Forelimb muscle (tissue), 1 donor: Measurements from ENCODE around the gene C17orf75. TPM values are rescaled to one million over a fixed set of nuclear protein-coding genes. Genes with fewer than 3 reads are reported as not detected.
"Not testable (repeated sequence)": the region's sequence is repeated elsewhere in the genome, so short reads cannot be mapped to it uniquely, and the experiment has no call there.

ENCODE experiments used
- DNase-seq: peaks from one replicate; pipeline ENCODE4 v3.0.0-alpha.2; 2013; ENCODE audit warnings: low read depth
- polyA plus RNA-seq: library from polyadenylated mRNA; unstranded; fragments of 120-200 nt; gene quantifications from one replicate; pipeline ENCODE4 v1.2.1, GENCODE V29; 2013; ENCODE audit not compliant: insufficient read length

Gene C17orf75, protein sequence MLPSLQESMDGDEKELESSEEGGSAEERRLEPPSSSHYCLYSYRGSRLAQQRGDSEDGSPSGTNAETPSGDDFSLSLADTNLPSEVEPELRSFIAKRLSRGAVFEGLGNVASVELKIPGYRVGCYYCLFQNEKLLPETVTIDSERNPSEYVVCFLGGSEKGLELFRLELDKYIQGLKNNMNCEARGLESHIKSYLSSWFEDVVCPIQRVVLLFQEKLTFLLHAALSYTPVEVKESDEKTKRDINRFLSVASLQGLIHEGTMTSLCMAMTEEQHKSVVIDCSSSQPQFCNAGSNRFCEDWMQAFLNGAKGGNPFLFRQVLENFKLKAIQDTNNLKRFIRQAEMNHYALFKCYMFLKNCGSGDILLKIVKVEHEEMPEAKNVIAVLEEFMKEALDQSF
- polyA plus RNA-seq, result 17.8 TPM

DNA sequence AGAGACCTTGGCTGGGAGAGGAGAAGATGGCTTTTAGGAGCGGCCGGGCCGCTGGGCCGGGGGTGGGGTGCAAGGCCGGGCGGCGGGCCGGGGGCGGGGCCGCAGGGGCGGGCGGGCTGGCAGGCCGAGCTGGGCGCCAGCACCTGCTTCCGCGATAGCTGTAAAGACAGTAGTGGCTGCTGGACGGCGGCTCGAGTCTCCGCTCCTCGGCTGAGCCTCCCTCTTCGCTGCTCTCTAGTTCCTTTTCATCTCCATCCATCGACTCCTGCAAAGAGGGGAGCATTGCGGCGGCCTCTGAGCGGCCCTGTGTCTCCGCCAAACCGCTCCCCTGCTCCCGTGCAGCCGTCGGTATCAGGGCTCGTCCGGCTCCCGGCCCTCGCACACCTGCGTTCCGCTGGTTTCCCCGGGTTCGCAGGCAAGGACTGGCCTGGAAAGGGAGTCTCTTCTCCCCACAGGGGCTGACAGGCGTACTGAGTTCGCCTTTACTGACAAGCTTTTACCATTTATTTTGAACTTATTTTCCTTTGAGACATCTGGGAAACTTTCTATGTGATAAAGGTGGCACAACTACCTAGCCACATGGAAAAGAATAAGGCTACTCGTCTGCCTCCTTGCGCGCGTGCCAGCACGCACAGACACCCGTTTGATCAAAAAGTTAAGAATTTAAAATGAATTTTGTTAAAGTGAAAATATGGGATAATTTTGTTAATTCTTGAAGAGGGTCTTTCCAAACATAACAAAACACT, at the start of gene C17orf75:
C17orf75 (minus strand) TSS at position 317 of the 746 bp plus-strand sequence; CDS start at position 283, 34 bp downstream.
- no peak for DNase-seq

DNA sequence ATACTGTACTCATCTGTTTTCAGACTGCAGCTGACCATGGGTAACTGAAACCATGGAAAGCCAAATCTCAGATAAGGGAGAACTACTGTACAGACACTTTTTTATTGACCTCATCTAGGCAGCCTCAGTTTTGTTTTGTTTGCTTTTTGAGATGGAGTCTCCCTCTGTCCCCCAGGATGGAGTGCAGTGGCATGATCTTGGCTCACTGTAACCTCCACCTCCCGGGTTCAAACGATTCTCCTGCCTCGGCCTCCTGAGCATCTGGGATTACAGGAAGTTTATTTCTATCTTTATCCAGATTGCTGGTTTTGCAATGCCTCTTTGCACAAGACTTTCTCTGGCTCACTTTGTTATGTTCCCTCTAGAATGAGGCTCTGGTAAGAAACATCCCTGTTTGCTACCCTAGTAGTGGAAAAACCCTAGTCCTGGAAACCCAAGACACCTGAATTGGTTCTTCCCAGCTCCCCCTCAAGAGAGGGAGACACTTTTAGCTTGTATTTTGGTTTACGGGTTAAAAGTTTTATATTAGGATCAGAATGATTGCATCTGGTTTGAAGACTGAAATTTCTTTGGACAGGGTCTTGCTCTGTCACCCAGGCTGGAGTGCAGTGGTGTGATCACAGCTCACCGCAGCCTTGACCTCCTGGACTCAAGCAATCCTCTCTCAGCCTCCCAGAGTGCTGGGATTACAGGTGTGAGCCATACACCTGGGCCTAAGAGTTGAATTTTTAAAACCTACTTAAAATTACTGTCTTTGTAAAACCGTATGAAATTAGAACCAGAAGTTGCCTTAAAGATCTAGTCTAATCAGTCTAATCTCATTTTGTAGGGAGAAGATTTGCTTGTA, 46.9 kb upstream of the C17orf75 start:
- no peak for DNase-seq

GRCh38 chr17:32388128-32388527, 46.2 kb upstream of the C17orf75 start:
- not testable (repeated sequence) for DNase-seq

DNA sequence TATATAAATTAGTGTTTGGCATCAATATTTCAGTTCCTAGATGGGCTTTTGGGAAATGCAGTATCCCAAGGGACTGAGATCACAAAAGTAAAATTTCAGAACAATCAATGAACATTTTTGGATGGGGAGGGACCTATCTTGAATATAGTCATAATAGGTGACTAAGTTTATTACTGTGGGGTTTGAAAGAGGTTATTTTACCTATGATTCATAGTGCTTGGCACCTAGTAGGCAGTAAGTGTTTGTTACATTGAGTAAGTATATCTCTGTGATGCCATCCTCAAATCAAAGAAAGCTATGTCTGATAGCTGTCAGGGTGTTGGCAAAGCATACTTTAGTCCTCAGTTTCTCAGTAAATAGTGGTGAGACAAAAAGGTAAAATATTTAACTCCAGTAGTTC, 44.9 kb upstream of the C17orf75 start:
- DNase-seq, result no peak

DNA sequence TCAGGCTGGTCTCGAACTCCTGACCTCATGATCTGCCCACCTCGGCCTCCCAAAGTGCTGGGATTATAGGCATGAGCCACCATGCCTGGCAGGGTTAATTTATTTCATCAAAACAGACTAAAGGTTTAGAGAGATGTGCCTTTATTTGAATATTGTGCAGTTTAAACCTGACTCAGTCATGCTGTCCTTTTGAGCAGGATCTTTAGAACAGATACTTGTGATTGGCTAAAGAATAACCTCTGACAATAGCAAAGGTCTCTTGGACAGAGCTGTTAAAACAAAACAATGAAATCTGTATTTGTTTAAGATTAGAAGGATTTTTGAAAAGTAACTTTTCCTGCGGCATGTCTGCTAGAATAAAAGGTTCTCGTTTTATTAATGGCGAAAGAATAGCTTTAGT, 44.0 kb upstream of the C17orf75 start:
- no peak for DNase-seq

GRCh38 chr17:32385121-32385520, 43.1 kb upstream of the C17orf75 start:
- no peak for DNase-seq

DNA sequence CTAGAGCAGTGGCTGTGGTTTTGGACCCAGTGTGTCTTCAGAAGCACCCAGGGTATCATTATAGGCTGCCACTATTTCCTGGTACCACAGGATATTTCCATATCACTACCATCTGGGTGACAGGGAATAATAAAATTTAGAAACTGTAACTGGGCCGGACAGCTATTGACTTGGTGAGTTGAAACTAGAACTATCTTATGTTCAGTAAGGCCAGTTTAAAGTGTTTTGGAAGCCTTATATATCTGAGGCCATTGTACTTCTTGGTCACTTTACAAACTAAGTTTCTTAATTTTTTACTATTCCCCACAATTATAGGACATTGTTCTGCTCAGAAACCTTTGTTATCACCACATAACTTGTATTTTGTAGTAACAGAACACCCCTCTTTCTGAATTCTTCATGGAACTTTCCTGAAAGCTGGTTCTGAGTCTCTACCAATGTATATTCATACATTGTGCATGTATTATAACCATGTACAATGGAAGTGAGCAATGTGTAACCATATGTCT, 42.0 kb upstream of the C17orf75 start:
- no peak for DNase-seq

GRCh38 chr17:32382526-32383223, 40.7 kb upstream of the C17orf75 start:
- no peak for DNase-seq

GRCh38 chr17:32370426-32370825, 28.5 kb upstream of the C17orf75 start:
- DNase-seq, result no peak

- DNase-seq, result no peak
Measured at GRCh38 chr17:32361270-32361669, 19.3 kb upstream of the C17orf75 start.

DNA sequence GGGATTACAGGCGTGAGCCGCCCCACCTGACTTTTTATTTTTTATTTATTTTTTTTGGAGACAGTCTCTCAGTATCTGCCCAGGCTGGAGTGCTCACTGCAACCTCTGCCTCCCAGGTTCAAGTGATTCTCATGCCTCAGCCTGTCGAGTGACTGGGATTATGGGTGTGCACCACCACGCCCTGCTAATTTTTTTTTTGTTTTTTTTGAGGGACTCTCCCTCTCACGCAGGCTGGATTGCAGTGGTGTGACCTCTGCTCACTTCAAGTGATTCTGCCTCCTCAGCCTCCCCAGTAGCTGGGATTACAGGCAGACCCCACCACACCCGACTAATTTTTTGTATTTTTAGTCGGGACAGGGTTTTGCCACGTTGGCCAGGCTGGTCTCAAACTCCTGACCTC, 15.6 kb upstream of the C17orf75 start:
- DNase-seq, result no peak

GRCh38 chr17:32356750-32357149, 14.8 kb upstream of the C17orf75 start:
- no peak for DNase-seq

DNA sequence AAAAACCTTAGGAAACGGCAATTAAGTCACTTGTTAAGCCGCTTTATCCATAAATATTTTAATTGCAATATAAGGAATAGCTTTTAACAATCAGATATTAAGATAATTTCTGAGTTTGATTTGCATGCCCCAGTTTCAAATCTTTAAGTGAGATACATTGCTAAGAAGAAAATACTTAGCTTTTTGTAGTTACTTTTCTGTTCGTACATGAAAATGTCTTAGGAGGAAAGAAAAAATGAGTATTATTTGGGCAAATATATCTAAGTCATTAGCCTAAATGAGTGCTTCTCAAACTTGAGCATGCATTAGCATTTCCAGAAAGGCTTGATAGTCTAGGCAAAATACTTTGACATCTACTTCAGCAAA, 14.4 kb upstream of the C17orf75 start:
- DNase-seq, result no peak

DNA sequence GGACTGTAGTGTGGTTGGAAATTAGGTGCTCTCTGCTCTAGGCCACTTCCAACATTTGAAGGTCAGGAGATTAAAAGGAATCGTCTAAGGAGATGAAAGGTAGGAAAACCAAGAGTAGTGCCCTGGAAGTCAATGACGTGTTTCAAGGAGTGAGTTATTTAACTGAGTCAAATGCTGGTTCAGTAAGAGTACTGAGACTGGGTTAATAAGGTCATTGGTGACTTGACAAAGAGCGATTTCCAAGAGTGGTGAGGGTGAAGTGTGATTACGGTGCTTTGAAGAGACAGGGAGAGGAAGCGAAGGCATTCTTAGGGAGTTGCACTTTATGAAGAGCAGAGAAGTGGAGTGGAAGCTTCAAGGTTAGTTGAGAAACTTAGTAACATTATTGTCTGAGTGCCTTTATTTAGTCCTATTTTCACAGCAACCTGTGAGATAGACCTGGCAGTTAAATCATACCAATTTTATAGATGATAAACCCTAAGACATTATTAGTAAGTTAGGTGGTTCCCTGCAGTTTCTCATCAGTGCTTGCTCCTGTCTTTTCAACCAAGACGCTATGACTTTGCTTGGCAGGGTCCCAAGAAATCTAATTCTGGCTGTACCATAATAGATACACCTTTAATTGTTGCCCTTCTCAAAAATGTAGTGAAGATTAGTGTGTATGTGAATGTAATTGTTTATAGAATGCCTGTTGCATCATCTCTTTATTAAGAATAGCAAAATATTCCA, 13.8 kb upstream of the C17orf75 start:
- DNase-seq, result no peak

DNA sequence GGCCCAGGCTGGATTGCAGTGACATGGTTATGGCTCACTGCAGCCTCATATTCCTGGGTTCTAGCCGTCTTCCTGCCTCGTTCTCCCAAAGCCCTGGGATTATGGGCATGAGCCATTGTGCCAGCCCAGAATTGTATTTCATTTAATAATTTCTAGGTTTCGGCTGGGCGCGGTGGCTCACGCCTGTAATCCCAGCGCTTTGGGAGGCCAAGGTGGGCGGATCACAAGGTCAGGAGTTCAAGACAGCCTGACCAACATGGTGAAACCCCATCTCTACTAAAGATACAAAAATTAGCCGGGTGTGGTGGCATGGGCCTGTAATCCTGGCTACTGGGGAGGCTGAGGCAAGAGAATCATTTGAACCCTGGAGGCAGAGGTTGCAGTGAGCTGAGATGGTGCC, 10.8 kb upstream of the C17orf75 start:
- DNase-seq, result not testable (repeated sequence)

DNA sequence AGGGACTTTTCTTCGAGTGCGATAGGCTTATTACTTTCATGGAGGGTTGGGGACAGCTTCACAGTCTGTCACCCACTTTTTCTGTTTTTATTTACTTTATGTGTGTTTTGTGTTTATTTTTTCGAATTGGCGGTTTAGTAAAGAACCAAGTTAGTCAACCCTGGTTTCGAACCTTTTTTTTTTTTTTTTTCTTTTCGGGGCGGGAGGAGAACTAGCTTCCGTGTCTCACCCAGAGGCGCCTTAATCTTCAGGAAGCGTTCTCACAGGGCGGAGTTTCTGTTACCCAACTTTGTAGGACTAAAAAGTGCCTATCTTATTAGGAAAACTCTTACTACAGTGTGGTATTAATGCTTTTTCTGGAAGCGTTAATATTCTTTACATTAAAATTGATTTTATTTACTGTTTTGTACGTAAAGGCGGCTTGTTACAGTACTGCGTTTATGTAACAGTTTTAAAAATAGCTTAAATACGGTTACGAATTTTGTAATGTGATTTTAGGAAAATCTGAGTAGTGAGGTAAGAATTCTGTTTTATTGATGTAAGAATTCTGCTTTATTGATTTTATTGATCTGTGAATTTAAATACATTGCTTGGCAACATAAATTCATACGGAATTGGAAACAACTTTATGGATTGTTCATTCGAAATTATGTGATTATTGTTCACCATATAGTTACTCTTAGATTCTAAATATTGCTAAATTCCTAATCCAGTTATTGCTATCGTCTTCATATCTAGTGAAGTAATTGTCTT, 8.9 kb upstream of the C17orf75 start:
- DNase-seq, result no peak

- DNase-seq, result peak; percentile 97
Measured at GRCh38 chr17:32349854-32350665, 8.1 kb upstream of the C17orf75 start, which contains the start of gene ZNF207. TSS of gene ZNF207 (plus strand) at chr17:32350157. CDS start at chr17:32350286, 129 bp downstream.

GRCh38 chr17:32349503-32349853, 7.5 kb upstream of the C17orf75 start:
- no peak for DNase-seq

GRCh38 chr17:32348483-32348800, 6.5 kb upstream of the C17orf75 start:
- no peak for DNase-seq
